IPS-NIHi7 (cell line): Measurements from ENCODE around the gene ALOX5.
"Not testable (repeated sequence)": the region's sequence is repeated elsewhere in the genome, so short reads cannot be mapped to it uniquely, and the experiment has no call there.

Source experiments
- DNase-seq: peaks from one replicate; pipeline ENCODE4 v3.0.0; 2012; ENCODE audit warnings: mixed read lengths; ENCODE audit errors: extremely low spot score

ALOX5 gene

DNA sequence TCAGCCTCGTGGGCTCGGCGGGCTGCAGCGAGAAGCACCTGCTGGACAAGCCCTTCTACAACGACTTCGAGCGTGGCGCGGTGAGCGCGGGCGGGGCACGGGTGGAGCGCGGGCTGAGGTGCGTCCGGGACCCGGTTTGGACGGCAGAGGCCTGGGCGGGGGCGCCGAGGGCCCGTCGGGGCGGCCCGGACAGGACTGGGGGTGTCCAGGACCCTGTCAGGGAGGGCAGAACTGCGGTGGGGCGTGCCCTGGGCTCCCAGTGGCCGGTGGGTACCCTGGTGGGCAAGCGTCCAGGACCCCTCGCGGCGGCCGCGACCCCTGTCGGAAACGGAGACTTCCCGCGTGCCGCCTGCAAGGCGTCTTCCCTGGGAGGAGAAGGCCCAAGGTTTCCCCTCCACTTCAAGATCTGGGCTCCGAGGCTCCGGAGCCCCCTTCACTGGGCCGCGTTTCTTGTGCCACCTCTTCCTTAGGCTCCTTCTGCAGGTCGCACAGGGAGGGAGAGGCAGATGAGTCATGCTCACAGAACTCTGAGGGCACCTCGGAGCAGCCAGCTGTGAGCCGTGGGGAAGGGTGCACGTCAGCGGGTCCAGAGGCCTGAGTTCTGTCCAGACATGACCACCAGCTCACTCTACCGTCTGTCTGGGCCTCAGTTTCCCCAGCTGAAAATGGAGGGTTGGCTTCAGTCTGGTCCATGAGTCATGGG is 485 bp downstream of the ALOX5 start:
- DNase-seq = peak; percentile 16

GRCh38 chr10:45375101-45375500 is 1.1 kb downstream of the ALOX5 start:
- peak; percentile 13 for DNase-seq

DNA sequence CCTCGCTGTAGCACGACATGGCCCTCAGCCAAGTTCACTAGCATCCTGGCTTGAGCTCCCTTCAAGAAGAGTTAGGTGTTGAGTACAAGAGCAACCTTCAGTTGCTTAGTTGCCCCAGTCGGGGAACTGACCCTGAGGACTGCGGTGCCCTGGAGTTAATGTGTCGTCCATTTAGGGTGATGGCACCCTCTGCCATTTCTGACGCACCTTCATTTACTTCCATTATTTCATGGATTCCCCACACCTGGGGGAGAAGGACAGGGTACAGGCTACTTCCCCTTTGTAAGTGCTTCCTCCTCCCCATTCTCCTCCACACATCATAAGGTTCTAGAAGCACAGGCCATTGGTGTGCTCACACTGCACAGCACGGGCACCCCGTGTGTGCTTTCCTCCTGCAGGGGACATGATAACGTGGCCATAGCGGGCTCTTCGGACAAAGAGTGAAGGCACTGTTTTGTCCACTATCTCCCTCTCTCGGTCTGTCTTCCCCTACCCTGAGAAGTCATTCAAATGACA is 1.8 kb downstream of the ALOX5 start:
- DNase-seq = no peak

- no peak for DNase-seq
Measured at GRCh38 chr10:45376371-45376801, 2.4 kb downstream of the ALOX5 start.

GRCh38 chr10:45377321-45377720 is 3.3 kb downstream of the ALOX5 start:
- no peak for DNase-seq

DNA sequence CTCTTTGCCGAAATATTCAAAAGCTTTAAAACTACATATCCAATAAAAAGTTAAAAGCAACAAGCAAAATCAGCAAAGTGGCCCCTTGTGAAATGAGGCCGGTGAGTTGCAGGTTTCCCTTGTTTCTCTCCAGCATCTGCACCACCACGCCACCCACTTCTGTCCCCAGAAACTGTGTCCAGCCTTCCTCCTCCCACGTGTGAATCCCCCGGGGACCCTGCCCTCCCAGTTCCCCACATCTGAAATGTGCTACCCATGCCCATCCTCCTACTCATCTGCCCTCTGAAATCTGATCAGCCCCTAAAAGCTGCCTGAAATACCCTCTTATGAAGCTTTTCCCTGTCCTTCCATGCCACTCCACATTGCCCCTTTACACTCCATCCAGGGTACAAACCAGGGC is 3.8 kb downstream of the ALOX5 start:
- no peak for DNase-seq

DNA sequence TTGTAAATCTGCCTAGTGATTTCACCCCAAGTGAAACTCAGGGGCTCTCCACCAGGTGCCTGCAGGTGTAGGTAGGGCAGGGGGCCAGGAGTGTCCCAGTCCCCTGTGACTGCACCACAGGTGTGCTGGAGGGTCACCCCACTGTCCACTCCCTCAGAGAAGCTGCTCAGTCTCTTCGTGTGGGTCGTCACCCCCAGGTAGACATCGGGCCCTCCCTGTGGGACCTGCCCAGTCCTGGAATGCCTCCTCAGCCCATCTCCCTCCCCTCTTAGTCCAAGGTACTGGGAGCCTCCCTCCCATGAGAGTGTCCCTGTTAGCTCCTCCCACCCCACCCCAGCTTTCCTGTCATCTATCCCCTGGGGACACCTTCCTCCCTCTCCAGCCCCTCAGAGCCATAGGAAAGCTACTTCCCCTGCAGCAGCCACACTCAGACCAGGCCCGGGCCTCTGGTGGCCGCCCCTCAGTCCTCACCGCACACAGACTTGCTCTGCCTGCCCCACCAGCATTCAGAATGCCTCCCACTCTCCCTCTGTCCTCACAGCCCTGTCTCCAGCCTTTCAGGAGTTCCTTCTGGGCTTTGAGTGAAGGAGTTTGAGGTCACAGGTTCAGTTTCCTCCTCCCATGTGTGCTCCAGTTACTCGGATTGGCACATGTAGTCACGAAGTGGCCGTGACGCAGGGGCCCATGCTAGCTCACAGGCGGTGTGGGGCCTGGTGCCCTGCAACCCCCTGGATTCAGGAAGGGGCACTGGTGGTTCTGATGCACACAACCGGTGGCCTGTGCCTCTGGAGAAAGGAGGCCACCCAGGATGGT is 5.1 kb downstream of the ALOX5 start:
- no peak for DNase-seq

DNA sequence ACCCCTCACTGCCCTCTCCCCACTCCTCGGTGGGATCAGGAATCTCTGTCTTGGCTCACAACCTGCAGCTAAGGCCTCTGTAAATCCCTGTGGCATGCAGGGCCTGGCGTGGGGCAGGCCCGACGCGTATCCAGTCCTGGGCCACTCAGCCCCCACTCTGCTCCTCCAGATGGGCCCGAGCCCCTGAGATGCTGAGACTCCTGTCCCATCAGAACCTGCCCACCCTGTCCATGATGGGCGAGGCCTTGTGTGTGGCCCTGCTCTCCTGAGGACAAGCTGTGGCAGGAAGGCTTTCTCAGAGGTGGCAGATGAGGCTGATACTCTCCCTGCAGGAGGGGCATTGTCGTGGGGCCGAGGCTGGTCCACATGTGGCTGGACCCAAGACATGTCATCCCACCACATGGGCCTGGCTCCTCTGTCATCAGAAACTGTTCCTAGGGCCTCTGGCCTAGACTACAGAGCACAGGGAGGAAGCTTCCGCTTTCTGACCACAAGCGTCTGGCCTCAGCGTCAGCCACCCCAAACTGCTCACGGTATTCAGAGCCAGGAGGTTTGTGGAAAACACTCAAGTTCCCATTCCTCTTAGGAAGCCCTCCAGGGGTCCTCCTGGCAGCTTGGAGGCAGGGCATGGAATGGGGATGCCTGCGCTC is 6.0 kb downstream of the ALOX5 start:
- DNase-seq = no peak

- DNase-seq = no peak
Measured at GRCh38 chr10:45380903-45381620, 7.0 kb downstream of the ALOX5 start.

GRCh38 chr10:45382591-45382990 is 8.6 kb downstream of the ALOX5 start:
- no peak for DNase-seq

DNA sequence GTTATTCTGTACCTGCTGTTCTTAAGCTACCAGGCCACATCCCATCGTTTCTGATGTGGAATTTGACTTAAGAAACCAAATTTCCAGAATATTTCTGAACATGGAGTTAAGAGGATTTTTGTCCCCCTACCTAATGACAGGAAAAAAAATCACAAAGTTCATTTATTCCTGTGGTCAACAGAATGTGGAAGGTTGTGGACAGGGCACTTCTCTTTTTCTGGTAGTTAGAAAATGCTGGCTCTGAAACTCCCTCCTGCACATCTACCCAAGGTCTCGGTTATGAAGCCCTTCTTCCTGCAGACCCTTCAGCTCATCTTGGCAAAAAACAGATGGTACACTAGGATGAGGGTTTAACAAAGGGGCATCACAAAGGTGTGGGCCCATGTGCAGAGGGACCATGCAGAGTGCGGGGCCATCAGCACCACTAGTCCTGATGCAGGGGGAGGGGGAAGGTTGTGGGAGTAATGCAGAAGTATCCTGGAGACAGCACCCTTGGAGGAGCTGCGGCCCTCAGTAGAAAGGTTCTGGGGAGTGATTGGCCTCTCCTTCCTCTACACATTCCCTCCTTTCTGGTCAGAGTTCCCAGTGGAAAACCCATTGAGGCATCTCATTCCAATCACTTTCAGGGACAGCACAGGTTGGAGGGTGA is 9.8 kb downstream of the ALOX5 start:
- no peak for DNase-seq

DNA sequence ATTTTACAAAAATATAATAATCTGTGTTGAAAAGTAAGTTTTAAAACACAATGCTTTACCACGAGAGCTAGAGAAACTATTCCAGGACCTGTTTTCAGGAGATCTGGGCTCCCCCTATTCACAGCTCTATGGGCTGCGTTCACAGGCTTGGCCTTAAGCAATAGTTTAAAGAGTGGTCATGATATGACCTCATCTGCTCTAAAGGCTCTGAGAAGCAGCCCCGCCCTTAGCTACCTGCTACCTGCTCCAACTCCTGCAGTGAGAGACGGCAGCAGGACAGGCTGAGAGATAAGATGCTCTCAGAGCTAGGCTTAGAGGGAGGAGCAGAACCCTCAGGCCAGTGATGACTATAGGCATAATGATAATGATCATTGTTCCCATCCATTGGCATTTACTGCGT is 12.6 kb downstream of the ALOX5 start:
- DNase-seq = no peak

DNA sequence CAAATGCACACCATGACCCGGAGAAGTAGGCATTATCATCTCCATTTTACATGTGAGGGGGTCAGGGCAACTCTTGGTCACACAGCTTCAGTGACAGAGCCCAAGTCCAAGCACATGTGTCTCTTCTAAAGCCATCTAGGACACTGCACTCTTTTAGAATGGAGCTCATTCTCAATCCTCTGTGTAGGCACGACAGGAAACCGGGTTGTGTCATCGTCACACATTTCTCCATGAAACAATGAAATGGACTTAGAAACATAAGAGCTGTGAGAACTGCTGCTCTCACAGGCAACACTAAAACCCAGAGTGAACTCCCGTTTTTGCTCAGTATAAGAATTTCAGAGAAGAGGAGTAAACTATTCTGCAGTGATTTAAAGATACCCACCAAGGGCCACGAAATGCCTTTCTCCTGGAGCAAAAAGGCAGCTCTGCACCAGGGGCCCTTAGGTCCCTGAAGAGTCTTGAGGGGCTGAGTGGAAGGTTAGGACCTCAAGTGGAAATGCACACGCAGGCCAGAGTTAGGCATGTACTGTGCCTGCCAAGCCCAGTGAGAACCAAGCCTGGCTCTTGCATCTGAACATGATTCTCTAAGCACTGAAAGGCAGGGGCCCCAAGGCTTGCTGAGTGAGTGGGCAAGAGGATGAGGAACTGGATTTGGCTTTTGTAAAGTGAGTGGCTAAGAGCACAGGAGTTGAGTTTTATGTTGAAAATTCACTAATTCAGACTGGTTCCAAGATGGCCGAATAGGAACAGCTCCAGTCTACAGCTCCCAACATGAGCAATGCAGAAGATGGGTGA is 13.3 kb downstream of the ALOX5 start:
- no peak for DNase-seq

DNA sequence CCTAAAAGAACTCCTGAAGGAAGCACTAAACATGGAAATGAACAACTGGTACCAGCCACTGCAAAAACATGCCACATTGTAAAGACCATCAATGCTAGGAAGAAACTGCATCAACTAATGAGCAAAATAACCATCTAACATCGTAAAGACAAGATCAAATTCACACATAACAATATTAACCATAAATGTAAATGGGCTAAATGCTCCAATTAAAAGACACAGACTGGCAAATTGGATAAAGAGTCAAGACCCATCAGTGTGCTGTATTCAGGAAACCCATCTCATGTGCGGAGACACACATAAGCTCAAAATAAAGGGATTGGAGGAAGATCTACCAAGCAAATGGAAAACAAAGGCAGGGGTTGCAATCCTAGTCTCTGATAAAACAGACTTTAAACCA is 15.7 kb downstream of the ALOX5 start:
- DNase-seq = not testable (repeated sequence)

GRCh38 chr10:45391636-45392035 is 17.6 kb downstream of the ALOX5 start:
- not testable (repeated sequence) for DNase-seq

- DNase-seq = no peak
Measured at GRCh38 chr10:45395554-45395953, 21.5 kb downstream of the ALOX5 start.

DNA sequence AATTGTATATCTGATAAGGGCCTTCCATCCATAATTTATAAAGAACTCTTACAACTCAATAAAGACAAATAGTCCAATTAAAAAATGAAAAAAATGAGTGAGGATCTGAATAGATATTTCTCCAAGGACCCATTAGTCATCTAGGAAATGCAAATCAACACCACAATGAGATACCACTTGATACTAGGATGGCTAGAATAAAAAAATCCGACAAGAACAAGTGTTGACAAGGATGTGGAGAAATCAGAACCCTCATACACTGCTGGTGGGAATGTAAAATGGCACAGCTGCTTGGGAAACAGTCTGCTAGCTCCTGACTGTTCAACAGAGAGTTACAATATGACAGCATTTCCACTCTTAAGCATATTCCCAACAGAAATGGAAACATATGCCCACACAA is 24.6 kb downstream of the ALOX5 start:
- no peak for DNase-seq

GRCh38 chr10:45399113-45399512 is 25.1 kb downstream of the ALOX5 start:
- DNase-seq = no peak

- DNase-seq = no peak
Measured at GRCh38 chr10:45403151-45403550, 29.1 kb downstream of the ALOX5 start.

DNA sequence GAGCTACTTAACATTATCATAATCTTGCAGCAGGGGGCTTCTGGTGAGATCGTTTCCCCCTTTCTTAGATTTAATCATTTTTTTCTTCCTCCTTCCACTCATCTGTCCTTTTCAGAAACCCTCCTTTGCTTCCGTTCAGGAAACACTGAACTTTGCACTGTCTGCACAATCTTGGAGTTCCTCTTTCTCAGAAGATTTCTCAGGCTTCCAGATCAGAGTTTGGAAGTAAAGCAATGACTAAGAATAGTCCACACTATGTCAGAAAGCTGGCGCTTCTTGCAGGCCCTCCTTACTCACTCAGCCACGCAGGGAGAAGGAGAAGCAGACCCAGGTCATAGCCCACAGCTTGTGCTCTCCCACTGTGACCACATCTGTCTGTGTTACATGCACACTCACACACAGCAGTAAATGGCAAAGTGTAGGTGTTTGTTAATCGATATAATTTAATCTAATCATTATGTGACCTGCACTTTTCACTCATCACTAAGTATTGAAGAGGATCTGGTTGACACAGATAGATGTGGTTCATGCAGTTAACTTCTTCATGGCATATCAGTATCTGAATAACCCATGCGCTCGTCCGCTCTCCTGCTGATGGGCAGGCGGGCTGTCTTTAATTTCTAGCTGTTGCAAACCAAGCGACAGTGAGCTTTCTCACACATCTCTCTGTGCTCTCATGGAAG is 30.2 kb downstream of the ALOX5 start:
- DNase-seq = no peak
